ENCODE measurements around the gene PPP1R11. TPM values are rescaled to one million over a fixed set of nuclear protein-coding genes. Genes with fewer than 3 reads are reported as not detected.
A peak's percentile ranks its signal among the peaks of the same experiment; 100 is the strongest.

PPP1R11 gene
- total RNA-seq, 1 donor from 2014 or later: 48.4 TPM

DNA sequence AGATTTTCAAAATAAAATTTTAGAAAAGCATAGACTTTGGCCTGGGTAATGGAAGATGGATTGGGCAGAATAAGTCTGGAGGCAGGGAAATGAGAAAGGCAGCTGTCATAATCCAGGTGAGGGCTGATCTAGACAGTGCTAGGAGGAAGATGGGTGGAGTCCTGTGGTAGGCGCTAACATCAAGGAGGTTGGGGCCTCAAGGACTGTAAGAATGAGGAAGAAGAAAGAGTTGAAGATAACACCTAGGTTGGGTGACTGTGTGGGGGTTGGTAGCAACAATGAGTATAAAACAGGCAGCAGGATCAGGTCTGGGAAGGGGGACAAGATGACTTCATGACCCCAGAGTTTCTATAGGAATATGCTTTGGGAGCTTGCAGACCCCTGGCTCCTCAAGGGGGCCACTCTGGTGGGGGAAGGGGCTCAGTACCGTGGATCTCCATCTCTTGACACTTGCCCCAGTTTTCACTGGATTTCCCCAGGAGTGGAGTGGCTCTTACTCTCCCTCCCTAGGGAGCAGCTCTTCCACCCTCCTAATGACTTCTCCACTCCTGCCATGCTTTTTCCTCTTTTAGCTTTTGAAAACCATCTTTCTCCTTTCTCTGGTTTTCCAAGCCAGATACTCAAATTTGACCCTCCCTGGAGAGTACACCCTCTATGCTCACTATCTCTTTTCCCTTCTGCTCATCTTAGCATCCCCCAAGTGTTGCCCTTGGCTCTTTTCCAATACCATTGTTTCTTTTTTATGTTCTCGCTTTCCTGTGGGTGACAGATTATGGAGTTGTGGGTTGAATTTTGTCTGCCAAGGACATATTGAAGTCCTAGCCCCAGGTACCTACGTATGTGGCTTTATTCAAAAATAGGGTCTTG lies 31.1 kb downstream of the PPP1R11 start:
- Mint-ChIP-seq H3K27me3 (peaks cover 76% of the 10 kb centered on the region), H3K27ac (no peak overlapping the region), H3K9me3 (ENCODE audit: low read depth) (no peaks in the 10 kb centered on the region), H3K36me3 (ENCODE audit: insufficient read depth) (no peaks in the 10 kb centered on the region), H3K4me3 (ENCODE audit: low read depth) (no peak overlapping the region), H3K4me1 (ENCODE audit: low read depth) (peaks cover 13% of the 10 kb centered on the region)
- TF ChIP-seq, protein P1, sequence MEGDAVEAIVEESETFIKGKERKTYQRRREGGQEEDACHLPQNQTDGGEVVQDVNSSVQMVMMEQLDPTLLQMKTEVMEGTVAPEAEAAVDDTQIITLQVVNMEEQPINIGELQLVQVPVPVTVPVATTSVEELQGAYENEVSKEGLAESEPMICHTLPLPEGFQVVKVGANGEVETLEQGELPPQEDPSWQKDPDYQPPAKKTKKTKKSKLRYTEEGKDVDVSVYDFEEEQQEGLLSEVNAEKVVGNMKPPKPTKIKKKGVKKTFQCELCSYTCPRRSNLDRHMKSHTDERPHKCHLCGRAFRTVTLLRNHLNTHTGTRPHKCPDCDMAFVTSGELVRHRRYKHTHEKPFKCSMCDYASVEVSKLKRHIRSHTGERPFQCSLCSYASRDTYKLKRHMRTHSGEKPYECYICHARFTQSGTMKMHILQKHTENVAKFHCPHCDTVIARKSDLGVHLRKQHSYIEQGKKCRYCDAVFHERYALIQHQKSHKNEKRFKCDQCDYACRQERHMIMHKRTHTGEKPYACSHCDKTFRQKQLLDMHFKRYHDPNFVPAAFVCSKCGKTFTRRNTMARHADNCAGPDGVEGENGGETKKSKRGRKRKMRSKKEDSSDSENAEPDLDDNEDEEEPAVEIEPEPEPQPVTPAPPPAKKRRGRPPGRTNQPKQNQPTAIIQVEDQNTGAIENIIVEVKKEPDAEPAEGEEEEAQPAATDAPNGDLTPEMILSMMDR (IDR thresholded peaks at IDR 0.05; ENCODE audit: unreplicated experiment): no peak
- DNase-seq (ENCODE audit: low spot score, unreplicated experiment): no peak

DNA sequence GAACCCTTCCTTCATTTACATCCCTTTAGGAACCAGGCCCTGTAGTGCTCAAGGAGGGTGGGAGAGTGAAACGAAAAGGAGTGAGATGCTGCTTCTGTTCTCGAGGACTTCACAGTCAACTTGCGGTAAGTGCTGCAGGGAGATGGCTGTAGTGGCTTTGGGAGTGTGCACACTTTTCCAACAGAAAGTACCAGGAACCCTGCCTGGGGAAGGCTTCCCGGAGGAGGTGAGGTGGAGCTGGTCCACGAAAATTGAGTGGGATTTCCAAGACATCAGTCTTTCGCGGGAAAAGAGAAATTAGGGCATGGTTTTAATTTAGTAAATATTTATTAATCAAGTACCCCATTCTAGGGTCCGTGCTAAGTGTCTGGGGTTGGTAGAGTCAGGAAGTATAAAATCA lies 33.2 kb downstream of the PPP1R11 start:
- TF ChIP-seq, protein P1 (IDR thresholded peaks at IDR 0.05; ENCODE audit: unreplicated experiment): no peak
- Mint-ChIP-seq H3K9me3 (ENCODE audit: low read depth) (no peaks in the 10 kb centered on the region), H3K4me3 (ENCODE audit: low read depth) (peak overlapping the region; percentile 51), H3K27me3 (peaks cover 84% of the 10 kb centered on the region), H3K27ac (no peak overlapping the region), H3K4me1 (ENCODE audit: low read depth) (peaks cover 14% of the 10 kb centered on the region), H3K36me3 (ENCODE audit: insufficient read depth) (no peaks in the 10 kb centered on the region)
- no peak for DNase-seq (ENCODE audit: low spot score, unreplicated experiment)

DNA sequence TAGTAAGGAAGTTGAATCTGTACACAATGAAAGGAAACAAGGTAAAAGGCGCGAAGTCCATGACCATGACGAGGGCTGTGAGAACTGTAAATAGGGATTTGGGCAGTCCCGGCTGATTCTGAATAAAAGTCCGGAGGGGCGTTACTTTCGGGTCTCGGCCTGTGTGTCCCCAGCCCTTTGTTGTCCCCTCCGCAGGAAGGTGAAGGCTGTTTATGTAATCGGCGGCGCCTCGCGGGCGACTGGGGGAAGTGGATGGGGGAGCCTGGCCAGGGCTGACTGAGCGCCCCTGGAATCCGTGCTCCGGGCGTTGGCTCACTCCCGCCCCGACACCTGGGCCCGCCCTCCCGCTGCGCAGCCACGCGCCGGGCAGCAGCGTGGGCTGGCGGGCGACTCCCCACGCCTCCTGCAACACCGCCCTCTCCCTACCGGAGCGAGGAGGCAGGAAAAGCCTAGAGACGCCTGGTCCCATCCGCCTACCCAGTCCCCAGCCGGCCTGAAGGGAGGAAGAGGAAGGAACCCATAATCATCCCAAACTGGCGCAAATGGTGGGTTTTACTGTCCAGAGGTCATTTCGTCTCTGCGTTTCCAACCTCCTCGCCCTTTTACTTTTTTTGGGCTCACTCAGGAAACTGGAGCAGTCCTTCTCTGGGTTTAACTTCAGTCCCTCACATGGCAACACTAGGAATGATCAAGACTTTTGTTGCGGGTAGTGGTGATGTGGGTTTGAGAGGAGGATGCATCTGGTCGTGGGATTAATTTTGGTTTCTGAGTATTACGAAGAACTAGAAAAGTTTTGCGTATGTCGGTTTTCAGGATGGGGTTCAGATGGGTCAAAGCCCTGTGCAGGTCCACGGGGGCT lies 33.8 kb downstream of the PPP1R11 start:
- no peak overlapping the region for H3K27ac Mint-ChIP-seq
- no peaks in the 10 kb centered on the region for H3K36me3 Mint-ChIP-seq (ENCODE audit: insufficient read depth)
- TF ChIP-seq, protein P1 (IDR thresholded peaks at IDR 0.05; ENCODE audit: unreplicated experiment): no peak
- peak overlapping the region; percentile 62 for H3K4me3 Mint-ChIP-seq (ENCODE audit: low read depth)
- H3K27me3 Mint-ChIP-seq: peaks cover 82% of the 10 kb centered on the region
- H3K4me1 Mint-ChIP-seq (ENCODE audit: low read depth): peaks cover 12% of the 10 kb centered on the region
- DNase-seq (ENCODE audit: low spot score, unreplicated experiment): no peak
- H3K9me3 Mint-ChIP-seq (ENCODE audit: low read depth): no peaks in the 10 kb centered on the region

DNA sequence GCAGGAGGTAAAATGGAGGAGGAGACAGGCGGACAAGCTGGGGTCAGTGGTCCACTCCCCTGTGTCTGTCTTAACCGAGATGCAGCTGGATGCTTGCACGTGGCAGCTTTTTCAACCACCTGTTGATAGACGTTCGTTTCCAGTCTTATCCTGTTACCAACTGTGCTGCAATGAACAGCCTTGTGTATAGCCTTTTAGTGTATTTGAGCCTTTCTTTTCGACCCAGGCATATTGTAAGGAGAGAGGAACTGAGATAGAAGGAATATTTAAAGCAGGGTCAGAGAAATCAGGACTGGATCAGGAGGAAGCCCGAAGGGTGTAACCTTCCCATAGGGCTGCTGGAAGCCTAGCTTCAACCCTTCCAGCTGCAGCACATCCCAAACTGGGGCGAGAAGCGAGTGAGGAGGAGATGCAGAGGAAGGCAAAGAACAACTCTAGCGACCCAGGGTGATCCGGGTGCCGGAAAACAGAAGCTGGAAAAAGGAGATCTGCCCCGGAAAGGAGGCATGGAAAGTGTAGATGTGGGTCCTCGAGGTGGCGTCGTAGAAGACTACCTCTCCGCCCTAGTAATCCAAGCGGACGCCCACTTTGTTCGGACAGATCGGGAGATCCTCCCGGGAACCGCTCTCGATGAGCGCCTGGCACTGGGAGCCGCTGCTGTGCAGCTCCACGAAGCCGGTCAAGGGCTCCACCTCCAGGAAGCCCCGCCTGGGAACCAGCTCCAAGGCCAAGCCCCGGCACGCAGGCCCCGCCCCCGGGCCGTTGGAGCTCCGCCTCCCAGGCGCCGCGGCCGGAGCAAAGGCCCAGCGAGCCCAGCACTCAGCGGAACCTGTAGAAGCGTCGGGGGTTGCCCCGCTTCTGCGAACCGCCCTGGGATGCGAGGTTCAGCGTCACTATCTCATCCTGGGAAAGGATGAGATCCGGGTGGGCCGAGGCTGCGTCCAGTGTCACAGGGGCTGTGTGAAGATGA lies 34.7 kb downstream of the PPP1R11 start:
- H3K9me3 Mint-ChIP-seq (ENCODE audit: low read depth): no peaks in the 10 kb centered on the region
- peak overlapping the region; percentile 62 for H3K4me3 Mint-ChIP-seq (ENCODE audit: low read depth)
- peaks cover 12% of the 10 kb centered on the region for H3K4me1 Mint-ChIP-seq (ENCODE audit: low read depth)
- peaks cover 85% of the 10 kb centered on the region for H3K27me3 Mint-ChIP-seq
- no peaks in the 10 kb centered on the region for H3K36me3 Mint-ChIP-seq (ENCODE audit: insufficient read depth)
- H3K27ac Mint-ChIP-seq: no peak overlapping the region
- DNase-seq (ENCODE audit: low spot score, unreplicated experiment): peak; percentile 81
- TF ChIP-seq, protein P1 (IDR thresholded peaks at IDR 0.05; ENCODE audit: unreplicated experiment): peak; percentile 10

Data from progenitor cell of endocrine pancreas (in vitro differentiated cells).